Activated CD4-positive, alpha-beta T cell treated with anti-CD3 and anti-CD28 coated beads for 36 hours (primary cell): Measurements from ENCODE around the gene HAND1. TPM values are rescaled to one million over a fixed set of nuclear protein-coding genes. Genes with fewer than 3 reads are reported as not detected.

Experiments used
- ATAC-seq: fragments of 200-7000 bp; cut with Tn5 transposase; one replicate; pipeline ENCODE4 v1.10.0; 2021; ENCODE audit warnings: mild to moderate bottlenecking, moderate library complexity
- CTCF ChIA-PET: fragments of 350-600 bp; sonication (Branson Sonifier 250); formaldehyde crosslinking; loops from one replicate; lab custom pipeline; 2021; ENCODE audit warnings: antibody characterized with exemption; lab: Charles Lee
- POLR2A ChIA-PET: fragments of 350-600 bp; sonication (Branson Sonifier 250); formaldehyde crosslinking; loops from one replicate; lab custom pipeline; 2021; ENCODE audit warnings: antibody characterized with exemption, inconsistent platforms; lab: Charles Lee
- DNase-seq: peaks from one replicate; pipeline ENCODE4 v3.0.0-alpha.2; 2020
- H3K27ac Mint-ChIP-seq: one replicate; pipeline ENCODE4 v1.8.0; 2021; ENCODE audit warnings: mixed read lengths
- H3K27me3 Mint-ChIP-seq: one replicate; pipeline ENCODE4 v1.8.0; 2021; ENCODE audit warnings: mixed read lengths
- H3K36me3 Mint-ChIP-seq: one replicate; pipeline ENCODE4 v1.8.0; 2021; ENCODE audit warnings: low read depth, mixed read lengths
- H3K4me1 Mint-ChIP-seq: one replicate; pipeline ENCODE4 v1.8.0; 2021; ENCODE audit warnings: mixed read lengths
- H3K4me3 Mint-ChIP-seq: one replicate; pipeline ENCODE4 v1.8.0; 2021; ENCODE audit warnings: mild to moderate bottlenecking, moderate library complexity, mixed read lengths
- H3K9me3 Mint-ChIP-seq: one replicate; pipeline ENCODE4 v1.8.0; 2021; ENCODE audit warnings: low read depth, mixed read lengths
- intact Hi-C, 2 experiments: fragments of 100-400 bp; cut with DNase I in 1 of 2; cut with micrococcal nuclease in 1 of 2; formaldehyde crosslinking; loops; one replicate each; pipeline versions ENCODE4 v1.14.2 to v1.15.1; 2022 to 2024; cut with DNase I, micrococcal nuclease
- total RNA-seq, 2 experiments: library from RNA; stranded (reverse); gene quantifications; one replicate each; pipeline ENCODE4 v1.2.3, GENCODE V29; 2021

Gene HAND1
- total RNA-seq, 2 experiments from 2014 or later: not detected

DNA sequence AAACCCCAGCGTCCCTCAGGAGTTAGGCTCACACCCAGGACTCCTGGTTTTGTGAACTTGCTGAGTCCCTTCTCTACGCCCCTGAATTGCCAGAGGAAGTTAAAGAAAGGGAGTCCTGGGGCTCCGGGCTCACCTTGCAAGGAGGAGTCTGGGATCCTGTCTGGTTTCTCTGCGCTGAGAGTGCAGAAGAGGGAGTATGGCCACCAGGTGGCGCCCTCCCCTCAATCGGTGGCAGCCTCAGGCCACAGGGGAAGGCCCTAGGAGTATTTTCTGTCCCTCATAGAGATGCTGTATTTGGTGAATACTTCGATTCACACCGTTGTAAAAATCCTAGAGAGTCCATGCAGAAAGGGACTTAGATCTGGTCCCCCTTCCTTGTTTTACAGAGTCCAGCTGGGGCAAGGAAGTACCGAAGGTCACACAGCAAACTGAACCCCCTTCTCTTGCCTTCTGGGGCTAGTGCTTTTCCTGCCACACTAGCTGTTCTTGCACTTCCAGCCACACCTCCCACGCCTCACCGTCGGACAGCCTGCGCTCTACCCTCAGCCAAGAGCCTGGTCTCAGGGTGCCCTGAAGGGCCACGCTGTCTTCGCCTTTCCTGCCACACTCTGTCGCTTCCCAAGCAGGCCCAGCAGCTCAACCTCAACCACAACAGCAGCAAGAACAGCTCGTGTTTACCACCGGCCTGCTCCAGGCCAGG, 10.2 kb downstream of the HAND1 start:
- DNase-seq: peak; percentile 90

DNA sequence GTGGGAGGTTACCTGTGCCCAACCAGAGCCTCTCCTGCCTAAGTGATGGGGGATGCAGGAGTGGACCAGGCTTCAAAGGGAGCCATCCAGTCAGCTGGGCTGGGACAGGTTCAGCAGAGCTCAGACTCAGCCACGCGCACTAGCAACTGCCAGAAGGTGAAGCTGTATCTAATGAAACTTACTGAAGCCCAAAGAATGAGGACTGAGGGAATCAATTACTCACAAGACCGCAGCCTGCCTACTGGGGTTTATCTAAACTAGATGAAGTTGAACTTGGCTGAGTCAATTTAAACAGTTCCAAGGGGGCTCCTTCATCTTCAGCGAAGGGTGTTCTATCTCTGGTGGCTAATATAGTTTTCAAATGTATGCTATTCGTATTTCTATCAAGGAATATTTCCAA, 11.4 kb downstream of the HAND1 start:
- intact Hi-C loops: loop anchor here (1.0 to 2.0 kb wide), 3 partner anchors 144 to 492 kb away; no protein-coding TSS in a partner anchor
- Mint-ChIP-seq H3K4me3 (no peak overlapping the region), H3K4me1 (peaks cover 7% of the 10 kb centered on the region), H3K27me3 (peaks cover 25% of the 10 kb centered on the region), H3K36me3 (peaks cover 2% of the 10 kb centered on the region), H3K27ac (no peak overlapping the region), H3K9me3 (no peaks in the 10 kb centered on the region)
- ChIA-PET CTCF (interaction anchor here (0.6 to 5.8 kb wide), 16 partner anchors 8 to 570 kb away, joined by 3 to 73 read pairs (median 4); no protein-coding TSS in a partner anchor), POLR2A (no interaction called here)
- DNase-seq: no peak
- no peak for ATAC-seq

More for the DNA sequence above, 10.2 kb downstream of the HAND1 start:
- intact Hi-C loops: loop anchor here (1.0 to 2.0 kb wide), 3 partner anchors 142 to 493 kb away; no protein-coding TSS in a partner anchor
- Mint-ChIP-seq H3K4me1 (peaks cover 7% of the 10 kb centered on the region), H3K9me3 (no peaks in the 10 kb centered on the region), H3K27ac (no peak overlapping the region), H3K27me3 (peaks cover 31% of the 10 kb centered on the region), H3K36me3 (no peaks in the 10 kb centered on the region), H3K4me3 (no peak overlapping the region)
- ATAC-seq: peak; percentile 98
- ChIA-PET CTCF (interaction anchor here (0.5 to 5.8 kb wide), 24 partner anchors 9 to 396 kb away, joined by 3 to 73 read pairs (median 4); no protein-coding TSS in a partner anchor), POLR2A (interaction anchor here (0.7 kb wide), 1 partner anchor 108 kb away, joined by 5 read pairs; no protein-coding TSS in a partner anchor)

DNA sequence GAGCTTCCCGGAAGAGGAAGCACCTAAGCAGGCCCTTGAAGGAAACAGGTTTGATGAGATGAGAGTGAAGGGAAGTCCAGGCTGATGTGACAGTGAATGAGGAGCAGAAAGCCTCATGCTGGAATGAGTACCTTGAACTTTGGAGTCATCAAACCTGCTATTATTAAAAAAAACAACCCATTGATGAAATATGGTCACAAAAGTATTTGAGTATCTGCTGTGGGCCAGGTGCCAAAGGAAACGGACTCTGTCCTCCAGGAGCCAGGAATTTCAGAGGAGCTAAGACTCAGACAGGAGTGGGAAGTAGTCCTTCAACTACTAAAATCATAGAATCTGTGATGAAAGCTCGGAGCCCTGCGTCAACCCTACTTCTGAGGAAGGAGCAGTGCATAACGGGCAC, 11.9 kb downstream of the HAND1 start:
- no peak for DNase-seq
- Mint-ChIP-seq H3K9me3 (no peaks in the 10 kb centered on the region), H3K4me1 (peaks cover 3% of the 10 kb centered on the region), H3K27me3 (peaks cover 20% of the 10 kb centered on the region), H3K4me3 (no peak overlapping the region), H3K36me3 (peaks cover 2% of the 10 kb centered on the region), H3K27ac (no peak overlapping the region)
- POLR2A ChIA-PET: no interaction called here
- intact Hi-C loops: loop anchor here in 1 of 2 experiments (2.0 kb wide), 1 partner anchor 491 kb away; no protein-coding TSS in a partner anchor
- no peak for ATAC-seq
- CTCF ChIA-PET: interaction anchor here (0.7 to 5.8 kb wide), 12 partner anchors 8 to 571 kb away, joined by 3 to 73 read pairs (median 5); no protein-coding TSS in a partner anchor

DNA sequence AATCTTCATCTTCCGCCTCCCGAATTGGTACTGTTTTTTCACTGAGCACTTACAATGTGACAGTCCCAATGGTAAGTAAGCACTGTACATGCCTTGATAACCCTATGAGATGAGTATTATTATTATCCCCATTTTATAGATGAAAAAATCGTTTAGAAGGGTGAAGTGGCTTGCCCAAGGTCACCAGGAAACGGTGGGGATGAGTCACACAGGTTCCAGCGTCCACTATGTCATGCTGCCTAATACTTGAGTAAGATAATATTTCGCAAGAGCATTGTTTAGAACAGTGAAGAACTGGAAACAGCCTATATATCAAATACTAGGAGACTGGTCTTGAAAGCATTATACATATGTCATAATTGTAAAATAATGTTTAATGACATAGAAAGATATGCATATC, 12.9 kb downstream of the HAND1 start:
- ChIA-PET POLR2A (no interaction called here), CTCF (interaction anchor here (0.5 to 5.8 kb wide), 3 partner anchors 37 to 146 kb away, joined by 3 to 73 read pairs (median 7); no protein-coding TSS in a partner anchor)
- H3K9me3 Mint-ChIP-seq: no peaks in the 10 kb centered on the region
- ATAC-seq (no peak), DNase-seq (no peak)
- H3K27ac Mint-ChIP-seq: no peak overlapping the region
- no peaks in the 10 kb centered on the region for H3K4me1 Mint-ChIP-seq
- H3K4me3 Mint-ChIP-seq: no peak overlapping the region
- intact Hi-C loops: no loop called here
- peaks cover 2% of the 10 kb centered on the region for H3K36me3 Mint-ChIP-seq
- H3K27me3 Mint-ChIP-seq: peaks cover 10% of the 10 kb centered on the region

DNA sequence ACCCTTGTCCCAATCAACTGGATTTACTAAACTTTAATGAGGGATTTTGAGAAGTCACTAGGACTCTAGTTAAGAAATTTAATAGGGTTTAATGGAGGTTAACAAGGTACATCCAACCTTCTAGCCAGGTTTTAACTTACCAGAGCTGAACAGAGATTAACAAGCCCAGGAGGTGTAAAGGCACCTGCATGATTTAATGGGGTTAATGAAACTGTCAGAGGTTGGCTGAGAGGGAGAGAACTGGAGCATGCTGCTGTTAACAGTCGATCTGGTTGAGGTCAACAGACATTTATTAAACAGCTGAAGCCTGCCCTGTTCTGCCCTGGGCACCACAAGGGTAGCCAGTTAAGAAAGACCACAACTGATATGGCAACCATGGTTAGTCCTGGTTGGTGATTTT, 13.6 kb downstream of the HAND1 start:
- Mint-ChIP-seq H3K4me3 (no peak overlapping the region), H3K27ac (no peak overlapping the region), H3K4me1 (no peaks in the 10 kb centered on the region), H3K27me3 (peaks cover 6% of the 10 kb centered on the region), H3K9me3 (no peaks in the 10 kb centered on the region), H3K36me3 (peaks cover 2% of the 10 kb centered on the region)
- DNase-seq: no peak
- no peak for ATAC-seq
- ChIA-PET CTCF (interaction anchor here (0.7 to 1.4 kb wide), 2 partner anchors 59 to 143 kb away, joined by 3 to 5 read pairs; no protein-coding TSS in a partner anchor), POLR2A (no interaction called here)
- intact Hi-C loops: no loop called here

DNA sequence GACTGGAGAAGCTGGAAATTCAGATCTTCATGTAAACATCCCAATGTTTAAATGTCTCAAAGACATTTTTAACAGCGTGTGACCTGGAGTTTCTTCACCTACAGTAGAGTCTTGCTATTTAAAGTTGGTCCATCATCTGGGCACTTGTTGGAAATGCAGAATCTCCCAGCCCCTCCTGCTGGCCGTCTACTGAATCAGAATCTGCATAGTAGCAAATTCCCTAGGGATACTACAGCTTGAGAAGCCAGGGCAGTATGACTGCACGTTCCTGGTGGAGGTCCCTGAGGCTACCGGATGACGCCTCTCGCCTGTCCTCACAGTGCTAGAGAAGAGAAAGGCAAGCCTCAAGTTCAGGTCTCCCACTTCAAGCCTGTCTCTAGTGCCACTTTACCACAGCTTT, 16.5 kb downstream of the HAND1 start:
- CTCF ChIA-PET: interaction anchor here (0.6 to 3.9 kb wide), 3 partner anchors 8 to 389 kb away, joined by 3 to 15 read pairs (median 5); no protein-coding TSS in a partner anchor
- Mint-ChIP-seq H3K9me3 (no peaks in the 10 kb centered on the region), H3K4me3 (no peak overlapping the region), H3K27ac (no peak overlapping the region), H3K4me1 (no peaks in the 10 kb centered on the region), H3K27me3 (no peaks in the 10 kb centered on the region), H3K36me3 (peaks cover 14% of the 10 kb centered on the region)
- intact Hi-C loops: no loop called here
- DNase-seq: no peak
- ATAC-seq: no peak
- POLR2A ChIA-PET: no interaction called here

DNA sequence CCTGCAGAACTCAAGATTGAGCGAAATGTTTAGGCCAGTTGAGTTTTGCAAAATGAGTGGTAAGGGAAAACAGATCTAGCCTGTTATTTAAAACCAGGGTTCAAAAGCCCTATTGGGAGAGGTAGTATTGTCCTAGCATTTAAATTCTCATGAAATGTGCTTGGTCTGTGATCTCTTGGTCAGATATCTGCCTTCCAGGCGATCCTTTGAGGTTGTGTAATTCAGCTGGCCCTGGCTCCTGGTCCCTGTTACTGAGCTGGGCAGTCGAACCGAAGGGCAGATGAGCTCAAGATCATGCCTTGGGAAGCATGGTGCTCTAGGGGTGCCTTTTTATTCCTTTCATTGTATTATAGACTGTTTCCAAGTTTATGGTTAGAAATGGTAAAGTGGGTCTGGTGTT, 17.9 kb downstream of the HAND1 start:
- no peak overlapping the region for H3K4me3 Mint-ChIP-seq
- no peak overlapping the region for H3K27ac Mint-ChIP-seq
- peaks cover 23% of the 10 kb centered on the region for H3K36me3 Mint-ChIP-seq
- CTCF ChIA-PET: interaction anchor here (1.8 to 3.9 kb wide), 2 partner anchors 12 to 387 kb away, joined by 6 to 15 read pairs; no protein-coding TSS in a partner anchor
- DNase-seq (no peak), ATAC-seq (no peak)
- H3K4me1 Mint-ChIP-seq: no peaks in the 10 kb centered on the region
- no peaks in the 10 kb centered on the region for H3K27me3 Mint-ChIP-seq
- no peaks in the 10 kb centered on the region for H3K9me3 Mint-ChIP-seq
- POLR2A ChIA-PET: no interaction called here
- intact Hi-C loops: no loop called here

DNA sequence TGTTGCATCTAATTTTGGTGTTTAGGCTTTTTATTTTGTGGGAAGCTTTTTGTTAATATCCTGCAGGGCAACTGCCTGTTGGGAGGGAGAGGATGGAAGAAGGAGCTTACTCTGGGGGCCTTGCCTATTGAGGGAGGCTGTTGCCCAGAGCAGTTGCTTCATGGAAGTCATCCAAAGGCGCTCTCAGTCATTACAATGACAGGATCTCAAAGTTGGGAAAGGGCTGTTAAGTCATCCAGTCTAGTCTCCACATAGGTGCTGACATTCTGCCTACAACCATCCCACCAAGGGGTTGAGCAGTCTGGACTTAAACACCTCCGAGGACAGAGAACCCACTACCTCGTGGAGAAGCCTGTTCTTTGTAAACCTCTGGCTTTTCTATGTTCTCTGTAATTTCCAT, 19.0 kb downstream of the HAND1 start:
- Mint-ChIP-seq H3K27ac (no peak overlapping the region), H3K4me1 (no peaks in the 10 kb centered on the region), H3K4me3 (no peak overlapping the region), H3K36me3 (peaks cover 26% of the 10 kb centered on the region), H3K27me3 (no peaks in the 10 kb centered on the region), H3K9me3 (no peaks in the 10 kb centered on the region)
- no peak for DNase-seq
- intact Hi-C loops: no loop called here
- ChIA-PET POLR2A (interaction anchor here (0.7 kb wide), 1 partner anchor 108 kb away, joined by 4 read pairs; no protein-coding TSS in a partner anchor), CTCF (interaction anchor here (0.5 to 2.3 kb wide), 4 partner anchors 8 to 360 kb away, joined by 3 to 6 read pairs (median 4); no protein-coding TSS in a partner anchor)
- no peak for ATAC-seq

DNA sequence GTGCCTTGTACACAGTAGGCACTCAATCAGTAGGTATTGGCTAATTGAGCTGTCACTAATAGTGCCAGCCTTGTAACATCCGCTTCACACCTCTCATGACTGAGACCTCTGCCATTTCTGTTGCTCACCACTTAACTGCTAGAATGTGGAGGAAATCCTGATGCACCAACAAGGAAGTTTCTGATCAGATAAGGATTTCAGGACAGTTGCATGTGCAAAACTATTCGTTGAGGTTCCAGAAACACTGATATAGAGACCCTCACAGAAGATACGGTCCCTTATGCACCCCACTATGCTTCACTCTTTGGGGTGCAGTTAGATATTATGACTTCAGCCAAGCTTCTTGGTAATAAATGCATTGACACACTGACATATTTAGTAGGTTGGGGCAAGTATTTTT, 21.5 kb downstream of the HAND1 start:
- ChIA-PET CTCF (interaction anchor here (0.6 to 1.6 kb wide), 3 partner anchors 12 to 40 kb away, joined by 3 to 5 read pairs (median 4); no protein-coding TSS in a partner anchor), POLR2A (no interaction called here)
- intact Hi-C loops: no loop called here
- H3K9me3 Mint-ChIP-seq: no peaks in the 10 kb centered on the region
- H3K4me3 Mint-ChIP-seq: no peak overlapping the region
- H3K27ac Mint-ChIP-seq: no peak overlapping the region
- H3K36me3 Mint-ChIP-seq: peaks cover 38% of the 10 kb centered on the region
- H3K4me1 Mint-ChIP-seq: no peaks in the 10 kb centered on the region
- ATAC-seq (no peak), DNase-seq (no peak)
- H3K27me3 Mint-ChIP-seq: no peaks in the 10 kb centered on the region

DNA sequence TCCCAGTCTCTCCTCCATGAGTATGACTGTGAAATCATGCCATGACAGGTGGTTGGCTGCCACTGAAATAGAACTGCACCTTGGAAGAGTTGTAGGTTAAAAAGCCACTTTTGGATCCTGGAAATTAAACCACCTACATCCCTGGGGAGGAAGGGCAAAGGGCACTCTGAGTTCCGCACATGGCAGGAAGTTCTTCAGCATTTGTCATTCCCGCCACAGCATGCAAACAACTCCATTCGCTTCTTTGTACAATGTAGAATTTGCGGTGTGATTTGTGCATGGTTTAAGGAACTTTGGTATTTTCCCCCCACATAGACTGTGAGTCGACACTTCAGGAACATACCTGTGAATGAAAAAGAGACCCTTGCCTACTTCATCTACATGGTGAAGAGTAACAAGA, 22.4 kb downstream of the HAND1 start:
- intact Hi-C loops: no loop called here
- H3K36me3 Mint-ChIP-seq: peaks cover 47% of the 10 kb centered on the region
- H3K4me1 Mint-ChIP-seq: peaks cover 3% of the 10 kb centered on the region
- ATAC-seq (no peak), DNase-seq (no peak)
- H3K27me3 Mint-ChIP-seq: no peaks in the 10 kb centered on the region
- POLR2A ChIA-PET: no interaction called here
- no peak overlapping the region for H3K27ac Mint-ChIP-seq
- H3K4me3 Mint-ChIP-seq: no peak overlapping the region
- CTCF ChIA-PET: interaction anchor here (1.6 kb wide), 1 partner anchor 13 kb away, joined by 4 read pairs; no protein-coding TSS in a partner anchor
- no peaks in the 10 kb centered on the region for H3K9me3 Mint-ChIP-seq

DNA sequence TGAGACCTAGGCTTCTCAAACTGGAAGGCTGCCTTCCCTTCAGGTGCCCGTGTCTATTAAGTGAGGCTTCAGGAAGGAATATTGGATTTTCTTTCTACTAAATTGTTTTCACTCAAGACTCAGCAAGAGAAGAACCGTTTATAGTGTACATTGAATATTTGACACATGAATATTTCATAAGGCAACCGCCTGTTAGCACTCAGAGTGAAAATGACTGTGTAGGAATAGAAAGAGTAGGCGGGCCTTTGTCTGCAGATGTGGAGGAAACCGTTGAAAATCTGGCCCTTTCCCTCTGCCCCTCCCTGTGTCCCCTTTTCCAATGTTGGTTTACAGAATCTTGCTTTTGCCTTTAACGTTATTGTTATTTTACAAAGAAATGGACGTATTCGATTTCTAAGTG, 26.1 kb downstream of the HAND1 start:
- CTCF ChIA-PET: no interaction called here
- no peaks in the 10 kb centered on the region for H3K9me3 Mint-ChIP-seq
- H3K4me3 Mint-ChIP-seq: no peak overlapping the region
- no peak for DNase-seq
- no peak for ATAC-seq
- H3K27me3 Mint-ChIP-seq: no peaks in the 10 kb centered on the region
- peaks cover 40% of the 10 kb centered on the region for H3K36me3 Mint-ChIP-seq
- H3K4me1 Mint-ChIP-seq: peaks cover 35% of the 10 kb centered on the region
- H3K27ac Mint-ChIP-seq: no peak overlapping the region
- intact Hi-C loops: no loop called here
- POLR2A ChIA-PET: no interaction called here
